Activated CD4-positive, alpha-beta T cell treated with anti-CD3 and anti-CD28 coated beads for 4 hours (primary cell): ENCODE measurements around the gene GRID2.

Source experiments
- DNase-seq, 2 donors: peaks; one replicate each; pipeline ENCODE4 v3.0.0-alpha.2; 2020

GRID2 gene

DNA sequence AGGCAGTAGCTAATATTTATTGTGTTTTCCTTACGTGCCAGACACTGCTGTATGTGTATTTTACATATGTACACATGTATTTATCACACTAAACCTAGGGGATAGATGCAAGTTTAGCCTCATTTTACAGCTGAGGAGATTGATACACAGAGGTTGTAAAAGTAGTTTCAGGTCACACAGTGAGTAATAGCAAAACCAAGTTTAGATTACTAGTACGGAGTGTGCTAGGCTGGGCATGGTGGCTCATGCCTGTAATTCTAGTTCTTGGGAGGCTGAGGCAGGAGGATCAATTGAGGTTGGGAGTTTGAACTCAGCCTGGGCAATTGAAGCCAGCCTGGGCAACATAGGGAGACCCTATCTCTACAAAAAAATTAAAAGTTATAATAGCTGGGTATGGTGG lies 823.7 kb downstream of the GRID2 start:
- DNase-seq: no peak

DNA sequence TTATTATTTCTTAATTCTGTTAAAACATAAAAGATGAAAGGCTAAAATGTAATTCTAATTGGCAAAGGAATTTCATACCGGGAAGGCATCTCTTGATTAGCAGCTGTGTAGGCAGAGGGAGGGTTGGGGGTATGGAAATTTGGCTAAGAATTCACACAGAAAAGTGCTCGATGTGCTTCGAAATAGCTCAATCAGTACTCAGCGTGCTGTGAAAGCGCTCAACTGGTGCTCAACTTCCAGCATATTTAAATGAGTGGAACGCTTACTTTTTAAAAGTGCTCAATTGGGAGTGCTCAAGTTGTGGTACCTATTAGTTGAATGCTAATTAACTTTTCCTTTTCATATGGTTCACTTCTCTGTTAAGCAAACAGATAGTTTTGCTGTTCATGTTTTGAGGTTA lies 828.9 kb downstream of the GRID2 start:
- no peak for DNase-seq

DNA sequence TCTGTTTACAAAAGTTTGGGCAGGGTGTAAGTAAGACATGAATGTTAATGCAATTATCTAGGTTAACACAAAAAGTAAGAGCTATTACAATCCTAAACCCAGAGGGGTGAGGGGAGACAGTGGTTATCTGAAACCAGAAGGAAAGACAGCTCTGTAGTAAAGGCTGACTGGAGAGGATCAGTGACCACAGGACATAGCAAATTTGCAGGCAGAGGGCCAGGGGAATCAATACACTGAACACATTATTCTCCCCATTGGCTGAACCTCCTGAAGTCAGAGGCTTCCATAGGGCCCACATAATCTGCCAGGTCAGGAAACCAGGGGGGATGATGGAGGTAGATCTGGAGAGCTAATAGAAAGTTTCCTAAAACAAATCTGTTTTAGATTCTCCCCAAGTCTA lies 835.4 kb downstream of the GRID2 start:
- no peak for DNase-seq

DNA sequence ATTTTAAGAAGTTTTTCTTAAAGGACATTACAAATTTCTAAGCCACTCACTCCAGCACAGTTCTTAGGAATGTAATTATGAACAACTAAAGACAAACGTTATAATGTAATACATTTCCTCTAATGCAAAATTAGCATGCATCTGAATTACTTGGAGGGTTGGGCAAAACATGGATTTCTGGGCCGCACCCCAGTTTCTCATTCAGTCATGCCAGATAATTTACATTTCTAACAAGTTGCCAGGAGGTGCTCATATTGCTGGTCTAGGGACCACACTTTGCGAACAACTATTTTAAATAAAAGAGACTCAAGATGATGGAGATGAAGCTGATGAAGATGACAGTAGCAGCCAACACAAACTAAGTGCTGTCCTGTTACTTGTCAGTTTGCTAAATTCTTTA lies 840.1 kb downstream of the GRID2 start:
- no peak for DNase-seq

DNA sequence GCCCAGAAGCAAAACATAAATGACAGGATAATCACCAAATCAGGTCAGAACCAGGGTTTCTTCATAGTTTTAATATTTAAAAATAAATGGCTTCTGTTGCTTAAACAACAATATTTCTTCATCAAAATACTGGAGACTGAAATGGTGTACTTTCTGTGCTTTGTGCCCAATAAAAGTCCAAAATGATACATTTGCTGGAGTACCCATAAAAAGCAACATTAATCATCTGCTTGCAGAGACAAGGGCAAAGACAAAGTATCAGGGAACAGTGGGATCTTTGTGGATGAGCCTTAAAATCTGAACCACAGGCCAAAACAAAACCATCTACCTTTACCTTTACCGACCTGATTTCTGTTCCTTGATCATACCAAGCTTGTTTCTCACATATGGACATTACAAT lies 840.9 kb downstream of the GRID2 start:
- DNase-seq: no peak

DNA sequence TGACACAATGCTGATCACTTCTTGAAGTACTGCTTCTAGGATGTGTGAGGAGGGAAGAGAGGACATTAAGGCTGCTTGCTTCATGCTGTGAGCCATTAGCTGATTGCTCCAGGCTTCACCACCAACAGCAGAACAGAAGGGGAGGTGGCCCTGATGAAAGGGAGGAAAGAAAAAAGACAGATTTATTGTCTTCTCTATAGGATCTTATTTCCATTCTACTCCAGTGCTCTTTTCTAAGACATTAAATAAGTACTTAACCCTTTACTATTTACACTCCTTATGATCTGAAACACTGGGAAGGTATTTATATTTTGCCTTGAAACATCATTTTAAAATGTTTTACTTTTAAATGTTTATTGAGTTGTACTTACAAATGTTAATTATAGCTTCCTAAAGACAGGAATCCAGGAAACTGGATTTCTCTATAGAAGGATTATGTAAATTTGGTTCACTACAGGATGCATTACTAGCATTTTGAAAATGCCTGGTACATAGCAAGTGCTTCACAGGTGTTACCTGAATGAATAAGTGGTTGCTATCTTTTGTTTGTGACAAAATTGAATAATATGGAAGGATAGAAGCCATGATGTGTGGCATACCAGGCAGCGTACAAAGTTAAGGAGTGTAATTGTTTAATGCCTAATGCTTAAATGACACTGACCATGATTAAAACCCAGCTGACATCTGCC lies 843.9 kb downstream of the GRID2 start:
- no peak for DNase-seq

DNA sequence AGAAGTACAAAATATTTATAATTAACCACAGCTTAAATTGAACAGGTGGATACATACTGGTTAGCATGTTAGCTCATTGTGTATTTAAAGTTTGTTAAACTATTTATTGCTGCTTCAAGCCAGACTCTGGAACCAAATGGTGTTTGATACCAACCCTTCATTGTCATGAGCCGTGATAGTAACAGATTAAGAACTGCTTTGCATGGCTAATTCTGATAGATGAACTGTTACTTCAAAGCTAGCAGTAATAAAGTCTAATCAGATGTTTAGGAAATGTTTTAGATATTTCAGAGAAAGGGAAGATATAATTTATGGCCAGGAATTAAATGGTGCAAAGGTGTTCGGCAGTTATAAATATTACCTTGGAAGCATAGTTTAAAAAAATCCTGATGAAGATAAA lies 848.7 kb downstream of the GRID2 start:
- DNase-seq: no peak

DNA sequence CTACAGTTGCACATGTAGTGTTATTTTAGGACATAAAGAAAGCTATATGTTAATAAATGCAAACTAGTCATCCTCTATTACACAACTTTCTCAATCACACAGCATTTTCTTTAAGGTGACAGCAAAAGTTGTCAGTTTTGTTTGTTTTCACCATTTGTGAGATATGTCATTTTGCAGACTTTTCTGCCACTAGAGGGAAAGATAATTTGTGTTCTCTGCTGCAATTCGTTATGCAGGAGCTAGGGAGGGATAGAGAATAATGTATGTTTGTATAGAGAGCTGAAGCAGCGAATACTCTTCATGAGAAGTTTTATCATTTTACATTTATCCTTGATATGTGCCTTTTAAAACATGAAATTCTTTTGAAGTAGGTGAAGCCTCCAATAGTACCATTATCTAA lies 854.2 kb downstream of the GRID2 start:
- DNase-seq: no peak

DNA sequence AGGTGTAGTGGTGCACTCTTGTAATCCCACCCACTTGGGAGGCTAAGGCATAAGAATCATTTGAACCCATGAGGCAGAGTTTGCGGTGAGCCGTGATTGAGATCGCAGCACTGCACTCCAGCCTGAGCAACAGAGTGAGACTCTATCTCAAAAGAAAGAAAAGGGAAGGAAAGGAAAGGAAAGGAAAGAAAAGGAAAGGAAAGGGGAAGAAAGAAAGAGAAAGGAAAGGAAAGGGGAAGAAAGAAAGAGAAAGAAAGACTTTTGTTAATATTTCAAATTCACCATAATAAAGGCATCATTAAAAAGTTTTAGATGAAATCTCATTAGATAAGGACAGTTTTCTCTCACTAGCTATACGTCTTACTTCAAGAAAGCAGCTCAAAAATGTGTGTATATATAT lies 864.3 kb downstream of the GRID2 start:
- no peak for DNase-seq

DNA sequence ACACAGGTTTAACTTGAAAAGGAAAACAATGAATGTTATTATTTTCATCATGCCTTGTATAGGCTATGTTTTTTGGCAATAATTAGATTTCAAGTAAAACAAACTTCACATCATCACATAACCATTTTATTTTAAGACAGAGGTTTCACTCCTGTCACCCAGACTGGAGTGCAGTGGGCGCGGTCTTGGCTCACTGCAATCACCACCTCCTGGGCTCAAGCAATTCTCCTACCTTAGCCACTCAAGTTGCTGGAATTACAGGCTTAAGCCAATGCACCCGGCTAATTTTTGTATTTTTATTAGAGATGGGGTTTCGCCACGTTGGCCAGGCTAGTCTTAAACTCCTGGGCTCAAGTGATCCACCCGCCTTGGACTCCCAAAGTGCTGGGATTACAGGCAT lies 866.2 kb downstream of the GRID2 start:
- no peak for DNase-seq

DNA sequence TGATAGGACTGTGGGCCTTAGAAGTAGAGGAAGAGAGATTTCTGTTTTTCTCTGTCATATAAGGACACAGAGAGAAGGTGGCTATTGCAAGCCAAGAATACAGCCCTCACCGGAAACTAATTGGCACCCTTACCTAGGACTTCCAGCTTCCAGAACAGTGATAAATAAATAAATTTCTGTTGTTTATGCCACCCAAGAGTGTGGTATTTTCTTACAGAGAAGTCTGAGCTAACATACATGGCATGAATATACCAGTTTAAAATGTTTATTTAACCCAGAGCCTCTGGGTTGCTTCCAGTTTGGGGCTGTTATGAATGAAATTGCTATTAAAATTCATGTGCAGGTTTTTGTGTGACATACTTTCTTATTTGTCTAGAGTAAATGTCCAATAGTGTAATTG lies 870.8 kb downstream of the GRID2 start:
- DNase-seq: no peak

DNA sequence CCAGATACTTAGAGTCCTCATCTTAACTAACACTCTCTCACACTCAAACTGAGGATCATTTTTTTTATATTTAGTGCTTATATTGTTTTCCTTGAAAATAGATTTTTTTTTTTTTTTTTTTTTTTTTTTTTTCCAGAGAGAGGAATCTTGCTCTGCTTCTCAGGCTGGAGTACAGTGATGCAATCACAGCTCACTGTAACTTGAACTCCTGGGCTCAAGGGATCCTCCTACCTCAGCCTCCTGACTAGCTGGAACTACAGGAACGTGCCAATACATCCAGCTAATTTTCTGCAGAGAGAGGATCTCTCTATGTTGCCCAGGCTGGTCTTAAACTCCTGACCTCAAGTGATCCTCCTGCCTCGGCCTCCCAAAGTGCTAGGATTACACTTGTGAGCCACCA lies 874.5 kb downstream of the GRID2 start:
- DNase-seq: no peak

DNA sequence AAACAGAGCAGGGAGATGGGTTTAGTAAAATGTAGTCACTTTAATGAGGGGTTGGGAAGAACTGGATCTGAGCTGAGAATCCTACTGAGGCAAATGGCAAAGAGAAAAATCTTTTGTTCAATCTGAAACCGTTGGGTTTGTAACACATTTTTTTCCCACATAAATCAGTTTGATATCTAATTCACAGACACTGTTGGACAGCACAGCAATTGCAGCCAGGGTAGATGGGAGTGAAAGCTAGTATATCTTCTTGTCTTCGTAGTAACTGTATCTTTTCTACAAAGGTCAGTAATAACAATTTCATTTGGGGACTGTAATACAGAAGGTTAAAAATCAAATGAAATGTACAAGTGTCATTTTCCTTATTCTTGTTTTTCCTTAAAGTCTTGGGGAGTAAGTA lies 875.3 kb downstream of the GRID2 start:
- DNase-seq: no peak

DNA sequence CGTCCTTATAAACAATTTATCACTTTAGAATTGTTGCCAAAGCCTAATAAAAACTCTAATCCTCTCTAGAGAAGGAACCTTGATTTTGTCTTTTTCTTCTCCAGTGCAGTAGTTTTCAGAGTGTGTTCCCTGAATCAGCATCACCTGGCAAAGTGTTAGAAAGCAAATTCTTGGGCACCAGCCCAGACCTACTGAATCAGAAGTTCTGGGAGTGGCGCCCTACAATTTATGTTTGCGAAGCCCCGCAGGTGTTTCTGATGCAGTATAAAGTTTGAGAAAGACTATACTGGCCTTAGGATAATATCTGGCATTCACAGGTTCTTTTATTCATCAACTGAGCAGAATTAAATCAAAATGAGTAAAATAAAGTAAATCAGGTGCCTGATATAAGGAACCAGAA lies 879.0 kb downstream of the GRID2 start:
- DNase-seq: no peak

DNA sequence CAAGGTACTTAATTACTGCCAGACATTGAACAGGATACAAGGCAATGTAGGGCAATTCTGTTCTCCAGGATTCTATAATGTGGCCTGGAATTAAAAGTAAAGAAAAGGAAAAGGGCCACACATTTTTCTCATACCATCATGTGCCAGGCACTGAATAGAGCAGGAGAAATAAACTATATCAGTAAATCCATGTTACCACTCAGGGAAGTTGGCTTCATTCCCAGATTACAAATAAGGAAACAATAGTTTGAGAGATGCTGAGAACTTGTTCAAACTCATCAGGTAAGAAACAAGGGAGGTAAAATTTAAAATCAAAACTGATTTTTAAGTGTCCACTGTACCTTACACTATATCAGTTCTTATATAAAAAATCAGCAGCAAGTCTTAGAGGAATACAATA lies 879.8 kb downstream of the GRID2 start:
- DNase-seq: no peak

DNA sequence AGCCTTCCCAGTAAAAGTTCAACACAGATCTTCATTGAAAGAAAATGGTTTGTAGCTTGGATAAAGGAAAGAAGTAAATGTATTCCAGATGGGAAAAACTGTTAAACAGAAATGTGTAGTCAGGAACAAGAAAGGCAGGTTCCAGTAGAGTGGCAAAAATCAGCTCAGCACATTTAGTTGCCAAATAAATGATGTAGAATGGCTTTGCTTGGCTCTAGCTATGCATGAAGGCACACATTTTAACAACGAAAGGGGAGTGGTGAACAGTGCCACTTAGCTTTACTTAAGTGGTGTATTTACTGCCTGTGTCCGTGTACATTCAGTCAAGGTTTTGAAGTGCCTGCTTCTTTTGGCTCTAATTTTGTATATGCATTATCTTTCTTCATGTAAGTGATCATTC lies 880.3 kb downstream of the GRID2 start:
- no peak for DNase-seq

DNA sequence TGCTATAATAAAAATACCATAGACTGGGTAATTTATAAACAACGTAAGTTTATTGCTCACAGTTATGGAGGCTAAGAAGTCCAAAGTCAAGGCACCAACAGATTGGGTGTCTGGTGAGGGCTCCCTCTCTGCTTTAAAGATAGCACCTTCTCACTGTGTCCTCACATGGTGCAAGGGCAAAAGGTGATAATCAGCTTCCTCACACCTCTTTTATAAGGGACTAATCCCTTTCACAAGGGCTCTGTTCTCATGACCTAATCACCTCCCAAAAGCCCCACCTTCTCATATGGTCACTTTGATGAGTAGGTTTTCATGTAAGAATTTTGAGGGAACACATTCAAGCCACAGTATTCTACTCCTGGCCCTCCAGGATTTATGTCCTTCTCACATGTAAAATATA lies 883.1 kb downstream of the GRID2 start:
- DNase-seq: no peak

DNA sequence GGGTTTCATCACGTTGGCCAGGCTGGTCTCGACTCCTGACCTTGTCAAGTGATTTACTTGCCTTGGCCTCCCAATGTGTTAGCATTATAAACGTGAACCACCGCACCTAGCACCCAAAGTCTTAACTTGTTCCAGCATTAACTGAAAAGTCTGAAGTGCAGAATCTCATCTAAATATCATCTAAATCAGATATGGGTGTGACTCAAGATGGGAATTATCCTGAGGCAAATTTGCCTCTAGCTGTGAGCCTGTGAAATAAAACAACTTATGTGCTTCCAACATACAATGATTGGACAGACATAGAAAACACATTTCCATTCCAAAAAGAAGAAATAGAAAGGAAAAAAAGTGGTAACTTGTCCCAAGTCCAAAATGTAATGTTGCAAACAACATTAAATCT lies 883.7 kb downstream of the GRID2 start:
- DNase-seq: no peak

DNA sequence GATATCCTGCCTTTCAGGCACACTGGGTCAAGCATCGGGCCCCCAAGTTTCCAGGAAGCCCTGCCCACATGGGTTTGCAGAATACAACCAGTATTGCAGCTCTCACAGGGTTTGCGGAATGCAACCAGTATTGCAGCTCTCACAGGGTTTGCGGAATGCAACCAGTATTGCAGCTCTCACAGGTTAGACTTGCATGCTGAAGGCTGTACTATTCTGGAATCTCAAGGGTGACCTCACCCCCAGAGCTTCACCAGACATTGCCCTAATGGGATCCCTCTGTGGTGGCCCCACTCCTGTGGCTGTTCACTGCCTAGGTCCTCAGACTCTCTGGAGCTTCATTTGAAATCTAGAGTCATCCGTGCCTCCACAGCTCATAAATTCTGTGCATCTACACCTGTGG lies 884.1 kb downstream of the GRID2 start:
- no peak for DNase-seq

DNA sequence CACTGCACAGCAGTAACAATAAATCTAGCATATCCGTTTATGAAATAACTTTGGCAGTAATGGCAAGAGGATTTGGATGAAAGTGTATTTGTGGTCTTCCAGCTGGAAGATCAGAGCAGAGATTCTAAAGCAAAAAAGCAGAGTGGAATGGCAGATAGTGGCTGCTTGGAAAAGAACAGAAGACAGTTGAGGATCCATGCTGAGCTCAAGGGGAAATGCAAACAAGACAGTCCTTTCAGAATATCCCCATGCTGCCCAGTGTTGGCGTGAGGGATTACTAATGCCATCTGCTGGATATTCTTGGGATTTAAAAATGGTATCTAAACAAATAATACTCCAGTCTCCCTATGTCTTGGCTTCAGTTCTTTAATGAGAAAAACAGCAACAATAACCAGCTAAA lies 895.7 kb downstream of the GRID2 start:
- DNase-seq: no peak

DNA sequence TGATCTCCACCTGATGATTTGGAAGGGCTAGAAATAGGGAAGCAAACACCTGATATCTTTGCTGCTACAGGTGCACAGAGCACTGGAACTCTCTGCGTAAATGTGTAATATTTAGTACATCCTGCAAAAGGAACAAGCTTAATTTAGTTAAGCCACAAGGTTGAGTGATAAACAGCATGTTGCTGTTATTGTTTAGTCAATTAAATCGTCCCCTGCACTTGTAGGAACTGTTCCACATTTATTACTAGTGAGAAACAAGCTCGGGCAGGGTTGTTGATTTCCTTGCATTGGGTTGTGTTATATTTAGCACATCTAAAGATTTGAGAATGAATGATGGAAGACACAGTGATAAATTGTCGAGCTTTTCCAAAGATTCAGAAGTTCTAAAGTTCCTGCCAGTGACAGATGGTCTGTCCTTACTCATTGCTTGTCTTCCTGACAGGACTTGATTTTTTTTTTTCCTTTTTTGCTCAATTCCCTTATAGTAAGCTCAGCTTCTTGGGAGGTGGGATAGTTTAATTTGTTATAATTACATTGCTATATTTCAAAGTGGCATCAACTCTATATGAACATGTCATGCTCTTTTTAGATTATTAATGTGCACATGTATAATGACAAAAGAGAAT lies 897.8 kb downstream of the GRID2 start:
- DNase-seq: no peak

DNA sequence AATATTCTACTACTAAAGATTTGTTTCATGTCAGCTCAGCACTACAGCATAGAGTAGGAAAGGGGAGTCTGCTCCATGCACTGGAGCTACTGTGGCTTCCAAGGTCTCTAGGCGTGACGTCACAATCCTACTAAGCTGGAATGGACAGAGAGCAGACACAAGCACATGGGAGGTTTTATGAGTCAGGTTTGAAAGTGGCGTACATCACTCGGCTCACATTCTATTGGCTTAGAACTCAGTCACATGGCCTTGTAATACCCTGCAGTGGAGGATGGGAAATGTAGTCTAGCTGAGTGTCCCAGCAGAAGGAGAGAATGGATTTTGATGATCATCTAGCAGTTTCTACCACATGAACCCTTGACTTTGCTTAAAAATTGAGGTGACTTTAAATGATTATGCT lies 899.9 kb downstream of the GRID2 start:
- DNase-seq: no peak

DNA sequence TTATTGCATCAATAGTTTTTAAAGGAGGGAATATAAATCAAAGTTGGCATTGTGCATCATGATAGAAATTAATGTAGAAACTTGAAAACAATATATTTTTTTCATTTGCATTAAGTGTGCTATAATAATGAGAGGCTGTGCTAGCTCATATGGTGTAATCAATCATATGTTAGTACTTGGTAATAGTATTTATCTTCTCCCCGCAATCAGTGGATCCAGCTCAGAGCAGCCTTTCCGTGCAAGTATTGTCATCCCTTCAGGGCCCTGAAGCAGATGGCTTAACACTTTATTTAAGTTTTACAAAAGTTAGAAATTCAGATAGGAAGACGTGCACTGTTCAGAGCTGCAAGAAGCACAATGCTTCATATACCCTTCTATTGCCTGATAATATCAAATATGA lies 908.5 kb downstream of the GRID2 start:
- DNase-seq: no peak

DNA sequence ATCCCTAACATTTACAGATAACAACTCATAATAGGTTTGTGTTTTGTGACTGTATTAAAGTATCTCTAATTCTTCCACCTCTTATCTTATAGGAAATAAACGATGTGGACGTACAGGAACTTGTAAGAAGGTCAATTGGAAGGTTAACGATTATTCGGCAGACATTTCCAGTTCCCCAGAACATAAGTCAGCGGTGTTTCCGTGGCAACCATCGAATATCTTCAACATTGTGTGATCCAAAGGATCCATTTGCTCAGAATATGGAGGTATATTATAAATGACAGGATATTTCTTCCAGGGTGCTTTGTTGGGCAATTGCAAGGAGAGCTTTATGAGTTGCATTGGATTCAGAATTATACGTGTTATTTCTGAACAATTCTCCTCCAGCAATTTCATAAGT lies 912.9 kb downstream of the GRID2 start:
- DNase-seq: no peak

DNA sequence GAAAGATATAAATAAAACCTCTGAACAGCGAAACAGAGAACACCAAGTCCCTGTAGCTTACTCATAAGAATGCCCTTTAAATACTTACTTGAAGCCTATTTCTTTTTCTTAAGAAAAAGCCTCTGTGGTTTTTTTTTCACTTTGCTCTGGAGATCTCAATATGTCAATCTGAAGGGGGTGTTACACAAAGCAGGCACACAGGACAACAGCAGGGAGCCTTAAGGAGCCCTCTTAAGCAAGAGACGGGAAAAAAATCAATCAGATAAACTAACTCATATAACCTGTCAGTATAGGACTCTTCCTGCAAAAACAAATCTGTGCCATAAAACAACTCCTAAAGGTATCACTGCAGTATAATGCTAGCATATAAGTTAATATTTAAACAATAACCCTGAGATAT lies 913.7 kb downstream of the GRID2 start:
- no peak for DNase-seq
